ENCODE data around the gene VTA1. TPM values are rescaled to one million over a fixed set of nuclear protein-coding genes. Genes with fewer than 3 reads are reported as not detected.

VTA1 gene
- total and polyA plus RNA-seq, 2 of the 8 experiments (the other 6 are each of a cell fraction or from before 2014, with no cell fraction given) = 63.6 to 67.0 TPM

- H3K56ac ChIP-seq (replicated peaks; ENCODE audit: insufficient read length, low read depth, low read length) = no peak overlapping the region
- no peak overlapping the region for H4K91ac ChIP-seq (replicated peaks; ENCODE audit: insufficient read length, low read length)
- WGBS, 2 experiments (ENCODE audit: extremely low coverage in 1 of 2, insufficient coverage in 1 of 2, insufficient read length in 1 of 2, insufficient replicate concordance in 2 of 2, low coverage in 1 of 2, low lambda C conversion rate in 2 of 2, missing lambda C conversion rate in 1 of 2) = 88% methylated on average over 3 of the region's 3 CpGs; no CpG with 5 or more reads in 1 of the 2 experiments
- H2BK20ac ChIP-seq (ENCODE audit: low read length) = no peak overlapping the region
- H3K4me3 ChIP-seq (ENCODE audit: extremely low read depth in 1 of 4, insufficient read depth in 2 of 4, low read depth in 3 of 4, low read length in 4 of 4) = no peak overlapping the region
- H3K79me2 ChIP-seq (ENCODE audit: control insufficient read depth in 1 of 2, insufficient read depth in 2 of 2, low read length in 2 of 2) = no peaks in the 10 kb centered on the region
- no peaks in the 10 kb centered on the region for H3K36me3 ChIP-seq (ENCODE audit: control insufficient read depth in 2 of 4, insufficient read depth in 4 of 4, low read length in 3 of 4)
- FAIRE-seq = no peak
- CTCF ChIA-PET (ENCODE audit: partially characterized antibody) = interaction anchor here (1.0 to 1.3 kb wide), 2 partner anchors 12 to 148 kb away, joined by 3 to 4 read pairs; no protein-coding TSS in a partner anchor
- no peak overlapping the region for H2BK12ac ChIP-seq (ENCODE audit: low read depth, low read length)
- no peak overlapping the region for H3K4ac ChIP-seq (replicated peaks; ENCODE audit: insufficient read length, low read depth, low read length)
- H3K27me3 ChIP-seq (replicated peaks in 1 of 4; ENCODE audit: control insufficient read depth in 3 of 4, extremely low read depth in 1 of 4, insufficient read depth in 3 of 4, low read length in 3 of 4) = no peaks in the 10 kb centered on the region
- no peak overlapping the region for H4K8ac ChIP-seq (ENCODE audit: extremely low read depth, insufficient read depth, low read length)
- H3K23ac ChIP-seq (ENCODE audit: insufficient read length) = no peak overlapping the region
- no peaks in the 10 kb centered on the region for H4K20me1 ChIP-seq (replicated peaks in 1 of 2; ENCODE audit: control insufficient read depth in 1 of 2, insufficient read depth in 2 of 2, low read length in 2 of 2)
- no peak overlapping the region for H3K9ac ChIP-seq (replicated peaks in 1 of 4; ENCODE audit: extremely low read depth in 1 of 4, low read depth in 3 of 4, low read length in 3 of 4)
- TF ChIP-seq E2F6 (IDR thresholded peaks at IDR 0.05) (no peak), ZNF274 (IDR thresholded peaks at IDR 0.05; ENCODE audit: borderline replicate concordance, extremely low read depth, low read length) (no peak), SAP30 (IDR thresholded peaks at IDR 0.05; ENCODE audit: insufficient read depth, insufficient replicate concordance, low read length) (no peak), TBP (IDR thresholded peaks at IDR 0.05; ENCODE audit: low read depth, low read length) (no peak), CBX5 (IDR thresholded peaks at IDR 0.05; ENCODE audit: low read depth, low read length) (no peak), BRCA1 (IDR thresholded peaks at IDR 0.05; ENCODE audit: low read depth, low read length) (no peak), CTBP2 (IDR thresholded peaks at IDR 0.05; ENCODE audit: borderline replicate concordance, insufficient read depth, insufficient read length, low read length) (no peak), POLR2AphosphoS5 (IDR thresholded peaks at IDR 0.05; ENCODE audit: low read depth, low read length) (no peak), RXRA (IDR thresholded peaks at IDR 0.05; ENCODE audit: insufficient read depth, low read depth, low read length) (no peak)
- H3K23me2 ChIP-seq (ENCODE audit: low read depth, low read length) = no peaks in the 10 kb centered on the region
- H3K79me1 ChIP-seq (ENCODE audit: low read depth, low read length) = no peaks in the 10 kb centered on the region
- H3K4me1 ChIP-seq (replicated peaks in 1 of 4; ENCODE audit: control insufficient read depth in 3 of 4, insufficient read depth in 4 of 4, low read length in 3 of 4) = peaks cover 0 to 3% (median 0%) of the 10 kb centered on the region in 4 experiments; a peak in 2 of 7 replicates
- H3K27ac ChIP-seq (ENCODE audit: low read depth, low read length) = no peak overlapping the region
- POLR2A ChIA-PET (ENCODE audit: partially characterized antibody) = no interaction called here
- no peak overlapping the region for H2BK15ac ChIP-seq (ENCODE audit: low read length)
- no peak overlapping the region for H3K18ac ChIP-seq (ENCODE audit: extremely low read depth, low read length)
- no peak overlapping the region for H2AFZ ChIP-seq (ENCODE audit: low read length)
- H2BK120ac ChIP-seq (replicated peaks; ENCODE audit: low read depth, low read length) = no peak overlapping the region
- H3K9me3 ChIP-seq (ENCODE audit: insufficient read depth in 2 of 2, low read depth in 1 of 2, low read length in 1 of 2) = no peaks in the 10 kb centered on the region
- DNase-seq (ENCODE audit: low read depth in 1 of 2, low spot score in 2 of 2) = no peak
- H2AK5ac ChIP-seq (ENCODE audit: low read depth, low read length) = no peak overlapping the region
- H3K4me2 ChIP-seq (ENCODE audit: insufficient read depth in 1 of 2, low read depth in 2 of 2, low read length in 2 of 2) = no peak overlapping the region
- no peak overlapping the region for H3K14ac ChIP-seq (ENCODE audit: insufficient read length)
- H2BK5ac ChIP-seq (ENCODE audit: low read depth, low read length) = no peak overlapping the region
- H4K5ac ChIP-seq (ENCODE audit: insufficient read length, low read depth, low read length) = no peak overlapping the region
Measured at GRCh38 chr6:142238881-142239280, 91.8 kb downstream of the VTA1 start.

Measured in H1 (cell line).